ENCODE results near the gene MMP20. TPM values are rescaled to one million over a fixed set of nuclear protein-coding genes. Genes with fewer than 3 reads are reported as not detected.

MMP20 gene
- total RNA-seq, 1 experiment from 2014 or later = not detected

- POLR2A ChIA-PET = no interaction called here
- DNase-seq (ENCODE audit: unreplicated experiment) = no peak
- no peak for TF ChIP-seq CTCF (IDR thresholded peaks at IDR 0.05; ENCODE audit: unreplicated experiment)
- no peaks in the 10 kb centered on the region for H3K36me3 Mint-ChIP-seq (ENCODE audit: insufficient read depth, unreplicated experiment)
- H3K4me3 Mint-ChIP-seq (ENCODE audit: unreplicated experiment) = no peak overlapping the region
- intact Hi-C loops (cut with micrococcal nuclease) = no loop called here
- no peaks in the 10 kb centered on the region for H3K27me3 Mint-ChIP-seq (ENCODE audit: insufficient read depth, unreplicated experiment)
- H3K27ac Mint-ChIP-seq (ENCODE audit: low read depth, unreplicated experiment) = no peak overlapping the region
- no peaks in the 10 kb centered on the region for H3K9me3 Mint-ChIP-seq (ENCODE audit: unreplicated experiment)
- no peaks in the 10 kb centered on the region for H3K4me1 Mint-ChIP-seq (ENCODE audit: insufficient read depth, unreplicated experiment)
- BruUV-seq (replicated peaks) = no TSS peak
- CTCF ChIA-PET = interaction anchor here (0.7 to 4.5 kb wide), 8 partner anchors 11 to 363 kb away, joined by 3 to 60 read pairs (median 8); no protein-coding TSS in a partner anchor
These were observed 39.0 kb upstream of the MMP20 start for GRCh38 chr11:102664001-102664752.

- Mint-ChIP-seq H3K9me3 (ENCODE audit: unreplicated experiment) (no peaks in the 10 kb centered on the region), H3K4me3 (ENCODE audit: unreplicated experiment) (no peak overlapping the region), H3K4me1 (ENCODE audit: insufficient read depth, unreplicated experiment) (no peaks in the 10 kb centered on the region), H3K27me3 (ENCODE audit: insufficient read depth, unreplicated experiment) (peaks cover 3% of the 10 kb centered on the region), H3K27ac (ENCODE audit: low read depth, unreplicated experiment) (no peak overlapping the region), H3K36me3 (ENCODE audit: insufficient read depth, unreplicated experiment) (no peaks in the 10 kb centered on the region)
- ChIA-PET POLR2A (no interaction called here), CTCF (no interaction called here)
- BruUV-seq (replicated peaks) = no TSS peak
- TF ChIP-seq CTCF (IDR thresholded peaks at IDR 0.05; ENCODE audit: unreplicated experiment) = no peak
- intact Hi-C loops (cut with micrococcal nuclease) = no loop called here
- no peak for DNase-seq (ENCODE audit: unreplicated experiment)
These were observed 37.5 kb upstream of the MMP20 start for GRCh38 chr11:102662607-102663006.

GRCh38 chr11:102661040-102661439 lies 35.9 kb upstream of the MMP20 start:
- ChIA-PET CTCF (interaction anchor here (0.5 to 1.6 kb wide), 5 partner anchors 13 to 801 kb away, joined by 3 to 4 read pairs (median 3); no protein-coding TSS in a partner anchor), POLR2A (interaction anchor here (0.6 kb wide), 1 partner anchor 15 kb away, joined by 3 read pairs; no protein-coding TSS in a partner anchor)
- no peak for DNase-seq (ENCODE audit: unreplicated experiment)
- H3K4me1 Mint-ChIP-seq (ENCODE audit: insufficient read depth, unreplicated experiment) = no peaks in the 10 kb centered on the region
- no peak overlapping the region for H3K4me3 Mint-ChIP-seq (ENCODE audit: unreplicated experiment)
- no peaks in the 10 kb centered on the region for H3K36me3 Mint-ChIP-seq (ENCODE audit: insufficient read depth, unreplicated experiment)
- no TSS peak for BruUV-seq (replicated peaks)
- no peak for TF ChIP-seq CTCF (IDR thresholded peaks at IDR 0.05; ENCODE audit: unreplicated experiment)
- H3K27ac Mint-ChIP-seq (ENCODE audit: low read depth, unreplicated experiment) = no peak overlapping the region
- H3K27me3 Mint-ChIP-seq (ENCODE audit: insufficient read depth, unreplicated experiment) = peaks cover 11% of the 10 kb centered on the region
- no peaks in the 10 kb centered on the region for H3K9me3 Mint-ChIP-seq (ENCODE audit: unreplicated experiment)
- intact Hi-C loops (cut with micrococcal nuclease) = no loop called here

- H3K4me3 Mint-ChIP-seq (ENCODE audit: unreplicated experiment) = no peak overlapping the region
- intact Hi-C loops (cut with micrococcal nuclease) = no loop called here
- peaks cover 13% of the 10 kb centered on the region for H3K9me3 Mint-ChIP-seq (ENCODE audit: unreplicated experiment)
- no TSS peak for BruUV-seq (replicated peaks)
- DNase-seq (ENCODE audit: unreplicated experiment) = no peak
- ChIA-PET CTCF (interaction anchor here (2.8 kb wide), 1 partner anchor 10 kb away, joined by 25 read pairs; no protein-coding TSS in a partner anchor), POLR2A (no interaction called here)
- H3K27ac Mint-ChIP-seq (ENCODE audit: low read depth, unreplicated experiment) = no peak overlapping the region
- no peaks in the 10 kb centered on the region for H3K4me1 Mint-ChIP-seq (ENCODE audit: insufficient read depth, unreplicated experiment)
- peaks cover 11% of the 10 kb centered on the region for H3K27me3 Mint-ChIP-seq (ENCODE audit: insufficient read depth, unreplicated experiment)
- H3K36me3 Mint-ChIP-seq (ENCODE audit: insufficient read depth, unreplicated experiment) = no peaks in the 10 kb centered on the region
- TF ChIP-seq CTCF (IDR thresholded peaks at IDR 0.05; ENCODE audit: unreplicated experiment) = no peak
These were observed 31.4 kb upstream of the MMP20 start for GRCh38 chr11:102656528-102656927.
